ENCODE data around the gene CYP4Z1. TPM values are rescaled to one million over a fixed set of nuclear protein-coding genes. Genes with fewer than 3 reads are reported as not detected.
"Not testable (repeated sequence)": the region's sequence is repeated elsewhere in the genome, so short reads cannot be mapped to it uniquely, and the experiment has no call there.

CYP4Z1 gene, protein sequence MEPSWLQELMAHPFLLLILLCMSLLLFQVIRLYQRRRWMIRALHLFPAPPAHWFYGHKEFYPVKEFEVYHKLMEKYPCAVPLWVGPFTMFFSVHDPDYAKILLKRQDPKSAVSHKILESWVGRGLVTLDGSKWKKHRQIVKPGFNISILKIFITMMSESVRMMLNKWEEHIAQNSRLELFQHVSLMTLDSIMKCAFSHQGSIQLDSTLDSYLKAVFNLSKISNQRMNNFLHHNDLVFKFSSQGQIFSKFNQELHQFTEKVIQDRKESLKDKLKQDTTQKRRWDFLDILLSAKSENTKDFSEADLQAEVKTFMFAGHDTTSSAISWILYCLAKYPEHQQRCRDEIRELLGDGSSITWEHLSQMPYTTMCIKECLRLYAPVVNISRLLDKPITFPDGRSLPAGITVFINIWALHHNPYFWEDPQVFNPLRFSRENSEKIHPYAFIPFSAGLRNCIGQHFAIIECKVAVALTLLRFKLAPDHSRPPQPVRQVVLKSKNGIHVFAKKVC
- total RNA-seq (0.53 TPM), polyA plus RNA-seq (0.25 TPM)

DNA sequence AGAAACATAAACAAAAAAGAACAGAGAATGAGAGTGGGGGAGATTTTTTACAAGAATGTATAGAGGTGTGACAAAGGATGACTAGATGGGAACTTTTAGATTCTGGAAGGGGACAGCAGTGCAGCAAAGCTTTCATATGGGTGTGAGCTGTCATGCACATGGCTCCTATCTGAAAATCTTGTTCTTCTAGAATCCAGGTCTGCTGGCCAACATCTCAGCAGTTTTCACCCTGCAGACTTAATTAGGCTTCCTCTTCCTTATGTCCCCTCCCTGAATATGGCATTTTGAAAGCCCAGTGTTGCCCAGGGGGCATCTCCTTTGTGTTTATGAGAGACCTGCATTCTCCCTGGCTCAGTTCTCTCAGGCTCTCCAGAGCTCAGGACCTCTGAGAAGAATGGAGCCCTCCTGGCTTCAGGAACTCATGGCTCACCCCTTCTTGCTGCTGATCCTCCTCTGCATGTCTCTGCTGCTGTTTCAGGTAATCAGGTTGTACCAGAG lies at the start of gene CYP4Z1:
TSS of gene CYP4Z1 (plus strand) at position 135 of the 498 bp plus-strand sequence. CDS start at position 395, 260 bp downstream.
- Histone ChIP-seq H3K36me3 (ENCODE audit: insufficient read depth) (no peaks in the 10 kb centered on the region), H3K4me1 (ENCODE audit: insufficient read depth) (no peaks in the 10 kb centered on the region), H3K27ac (ENCODE audit: low read depth) (no peak within 1 kb of the TSS), H3K4me3 (ENCODE audit: low read depth, low read length) (no peak within 1 kb of the TSS)
- DNase-seq (ENCODE audit: extremely low spot score), result no peak

DNA sequence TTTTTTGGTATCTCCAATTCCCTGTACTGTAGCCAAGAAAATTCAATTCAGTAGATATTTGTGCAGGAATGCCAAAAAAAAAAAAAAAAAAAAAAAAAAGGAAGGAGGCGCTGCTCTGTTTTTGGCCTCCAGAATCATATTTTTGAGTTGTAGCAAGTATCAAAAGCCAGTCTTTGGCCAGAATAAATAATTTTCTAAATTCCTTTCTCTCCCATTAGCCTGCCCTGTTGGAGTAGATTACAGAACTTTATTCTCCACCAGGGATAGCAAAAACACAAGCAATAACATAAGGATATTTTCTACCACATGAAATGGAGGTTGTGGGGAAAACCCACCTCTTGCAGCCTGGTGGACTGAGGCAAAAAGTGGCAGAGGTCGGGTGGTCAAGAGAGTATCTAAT lies 46.0 kb upstream of the CYP4Z1 start:
- H3K4me3 ChIP-seq (ENCODE audit: low read depth, low read length), result no peak overlapping the region
- no peaks in the 10 kb centered on the region for H3K36me3 ChIP-seq (ENCODE audit: insufficient read depth)
- 71% methylated on average over 2 of the region's 2 CpGs for WGBS
- H3K4me1 ChIP-seq (ENCODE audit: insufficient read depth), result no peaks in the 10 kb centered on the region
- no peak for DNase-seq (ENCODE audit: extremely low spot score)
- H3K27ac ChIP-seq (ENCODE audit: low read depth), result no peak overlapping the region

DNA sequence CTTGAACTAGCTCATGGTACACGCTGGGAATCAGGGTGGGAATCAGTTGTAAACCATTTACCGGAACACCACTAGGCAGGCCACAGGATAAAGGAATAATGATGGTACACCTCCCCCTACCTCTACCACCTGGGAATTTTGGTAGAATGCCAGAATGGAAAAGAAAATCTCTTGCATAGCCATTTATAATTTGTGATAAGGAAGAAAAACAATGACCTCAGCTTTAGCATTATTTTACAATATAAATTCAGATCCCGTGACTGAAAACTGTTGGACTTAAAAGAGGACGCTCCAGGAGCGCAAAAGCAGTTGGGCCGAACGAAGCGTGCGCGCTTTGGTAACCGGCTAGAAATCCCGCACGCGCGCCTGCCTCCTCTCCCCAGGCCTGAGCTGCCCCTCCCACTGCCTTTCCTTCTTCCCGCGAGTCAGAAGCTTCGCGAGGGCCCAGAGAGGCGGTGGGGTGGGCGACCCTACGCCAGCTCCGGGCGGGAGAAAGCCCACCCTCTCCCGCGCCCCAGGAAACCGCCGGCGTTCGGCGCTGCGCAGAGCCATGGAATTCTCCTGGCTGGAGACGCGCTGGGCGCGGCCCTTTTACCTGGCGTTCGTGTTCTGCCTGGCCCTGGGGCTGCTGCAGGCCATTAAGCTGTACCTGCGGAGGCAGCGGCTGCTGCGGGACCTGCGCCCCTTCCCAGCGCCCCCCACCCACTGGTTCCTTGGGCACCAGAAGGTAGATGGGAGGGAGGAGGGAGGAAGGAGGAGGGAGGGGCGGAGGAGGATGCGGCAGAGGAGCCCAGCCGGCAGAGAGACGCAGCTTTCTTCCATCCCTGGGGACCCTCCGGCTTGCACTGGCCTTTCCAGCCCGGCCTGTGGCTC lies 43.5 kb upstream of the CYP4Z1 start, which contains the start of gene CYP4X1:
TSS of gene CYP4X1 (plus strand) at position 402 of the 873 bp plus-strand sequence. CDS start at position 551, 149 bp downstream.
- Histone ChIP-seq H3K4me3 (ENCODE audit: low read depth, low read length) (peak within 1 kb of the TSS; percentile 30), H3K36me3 (ENCODE audit: insufficient read depth) (no peaks in the 10 kb centered on the region), H3K4me1 (ENCODE audit: insufficient read depth) (no peaks in the 10 kb centered on the region), H3K27ac (ENCODE audit: low read depth) (no peak within 1 kb of the TSS)
- 2% methylated on average over 49 of the region's 49 CpGs for WGBS
- no peak for DNase-seq (ENCODE audit: extremely low spot score)

DNA sequence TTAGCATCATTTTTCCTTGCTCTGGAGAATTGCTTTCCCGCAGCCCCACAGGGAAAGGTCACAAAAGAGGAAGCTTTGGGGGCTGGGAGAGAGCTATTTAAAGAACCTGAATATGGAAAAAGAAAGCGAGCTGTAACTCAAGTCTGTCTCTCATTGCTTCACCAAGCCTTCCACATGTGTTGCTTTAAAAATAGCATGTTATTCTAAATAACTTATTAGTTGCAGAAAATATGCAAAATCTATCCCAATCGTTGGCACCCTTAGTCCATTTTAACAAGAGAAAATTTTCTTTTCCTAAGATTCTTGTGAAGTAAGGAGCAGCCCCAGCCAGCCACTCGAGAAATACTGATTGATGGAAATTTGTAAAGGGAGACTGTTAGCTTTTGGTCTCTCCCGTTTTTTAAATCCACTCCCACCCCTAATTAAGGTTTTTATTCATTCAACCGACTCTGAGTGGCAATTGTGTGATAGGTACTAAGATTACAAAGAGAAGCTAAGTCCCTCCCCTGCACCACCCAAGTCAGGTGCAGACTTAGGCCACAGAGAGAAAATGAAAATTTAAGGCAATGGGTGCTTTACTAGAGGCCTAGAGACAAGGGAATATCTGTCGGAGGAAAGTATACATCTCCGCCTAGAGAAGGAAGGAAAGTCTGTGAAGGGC lies 42.8 kb upstream of the CYP4Z1 start:
- DNase-seq (ENCODE audit: extremely low spot score), result no peak

DNA sequence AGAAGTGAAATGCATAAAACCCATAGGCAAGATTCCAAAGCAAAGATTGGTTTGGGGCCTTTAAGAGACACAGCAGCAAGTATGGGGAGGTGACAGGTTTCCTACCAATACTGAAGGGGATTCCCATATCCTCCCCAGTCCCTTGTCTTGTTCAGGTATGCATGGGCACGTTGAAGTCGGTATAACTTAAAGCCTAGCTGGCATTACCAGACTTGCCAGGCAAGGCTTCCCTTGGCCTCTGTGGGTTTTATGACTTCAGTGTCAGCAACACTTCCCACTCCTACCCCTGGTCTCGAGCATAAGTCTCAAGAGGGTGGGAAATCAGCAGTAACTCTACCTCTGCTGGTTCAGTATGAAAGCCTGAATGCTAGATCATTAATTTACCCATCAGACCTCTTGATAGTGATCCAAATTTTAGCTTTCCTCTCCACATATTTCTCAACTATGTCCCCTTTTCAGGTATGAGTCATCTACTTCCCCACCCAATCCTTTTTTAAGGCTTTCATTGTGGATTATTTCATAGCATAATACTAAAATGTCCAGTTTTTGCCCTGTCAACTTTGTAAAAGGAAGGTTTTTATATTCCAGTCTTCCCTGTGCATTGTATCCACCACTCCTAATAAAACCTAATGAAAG lies 36.7 kb upstream of the CYP4Z1 start:
- H3K4me1 ChIP-seq (ENCODE audit: insufficient read depth), result no peaks in the 10 kb centered on the region
- H3K4me3 ChIP-seq (ENCODE audit: low read depth, low read length), result no peak overlapping the region
- H3K36me3 ChIP-seq (ENCODE audit: insufficient read depth), result no peaks in the 10 kb centered on the region
- H3K27ac ChIP-seq (ENCODE audit: low read depth), result no peak overlapping the region
- no peak for DNase-seq (ENCODE audit: extremely low spot score)
- 56% methylated on average over 3 of the region's 3 CpGs for WGBS

More for the DNA sequence above, 42.8 kb upstream of the CYP4Z1 start:
- WGBS, result 26% methylated on average over 8 of the region's 8 CpGs
- no peaks in the 10 kb centered on the region for H3K4me1 ChIP-seq (ENCODE audit: insufficient read depth)
- H3K27ac ChIP-seq (ENCODE audit: low read depth), result no peak overlapping the region
- peak overlapping the region; percentile 30 for H3K4me3 ChIP-seq (ENCODE audit: low read depth, low read length)
- no peaks in the 10 kb centered on the region for H3K36me3 ChIP-seq (ENCODE audit: insufficient read depth)

DNA sequence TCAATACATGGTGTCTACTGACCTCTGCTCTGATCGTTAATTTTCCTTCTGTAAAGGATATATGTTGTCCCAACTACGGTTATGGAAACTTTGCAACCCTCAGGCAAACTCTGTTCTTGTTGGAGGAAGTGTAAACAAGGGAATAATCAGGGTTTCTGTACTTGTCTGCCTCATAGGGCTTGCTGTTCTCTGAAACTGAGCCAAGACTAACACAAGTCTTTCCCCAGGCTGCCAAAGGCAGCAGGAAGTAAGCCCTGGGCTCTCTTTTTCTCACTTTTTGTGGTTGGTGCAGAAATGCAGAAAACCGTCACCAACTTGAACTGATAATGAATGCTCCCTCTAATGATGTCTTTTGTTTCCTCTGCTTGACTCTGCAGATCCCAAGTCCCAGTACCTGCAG lies 36.0 kb upstream of the CYP4Z1 start:
- Histone ChIP-seq H3K36me3 (ENCODE audit: insufficient read depth) (no peaks in the 10 kb centered on the region), H3K4me3 (ENCODE audit: low read depth, low read length) (no peak overlapping the region), H3K4me1 (ENCODE audit: insufficient read depth) (no peaks in the 10 kb centered on the region), H3K27ac (ENCODE audit: low read depth) (no peak overlapping the region)
- WGBS, result 30% methylated on average over 3 of the region's 3 CpGs
- no peak for DNase-seq (ENCODE audit: extremely low spot score)

DNA sequence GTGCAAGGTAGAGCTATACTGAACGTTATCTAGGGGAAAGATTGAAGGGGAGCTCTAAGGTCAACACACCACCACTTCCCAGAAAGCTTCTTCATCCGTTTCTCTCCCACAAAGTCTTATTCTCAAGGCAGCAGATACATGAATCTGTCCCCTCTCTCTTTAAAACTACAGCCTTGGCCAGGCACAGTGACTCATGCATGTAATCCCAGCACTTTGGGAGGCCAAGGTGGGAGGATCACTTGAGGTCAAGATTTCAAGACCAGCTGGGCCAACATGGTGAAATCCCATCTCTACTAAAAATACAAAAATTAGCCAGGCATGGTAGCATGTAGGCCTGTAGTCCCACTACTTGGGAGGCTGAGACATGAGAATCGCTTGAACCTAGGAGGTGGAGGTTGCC lies 35.4 kb upstream of the CYP4Z1 start:
- Histone ChIP-seq H3K36me3 (ENCODE audit: insufficient read depth) (no peaks in the 10 kb centered on the region), H3K27ac (ENCODE audit: low read depth) (no peak overlapping the region), H3K4me3 (ENCODE audit: low read depth, low read length) (no peak overlapping the region), H3K4me1 (ENCODE audit: insufficient read depth) (no peaks in the 10 kb centered on the region)
- 64% methylated on average over 3 of the region's 3 CpGs for WGBS
- no peak for DNase-seq (ENCODE audit: extremely low spot score)

DNA sequence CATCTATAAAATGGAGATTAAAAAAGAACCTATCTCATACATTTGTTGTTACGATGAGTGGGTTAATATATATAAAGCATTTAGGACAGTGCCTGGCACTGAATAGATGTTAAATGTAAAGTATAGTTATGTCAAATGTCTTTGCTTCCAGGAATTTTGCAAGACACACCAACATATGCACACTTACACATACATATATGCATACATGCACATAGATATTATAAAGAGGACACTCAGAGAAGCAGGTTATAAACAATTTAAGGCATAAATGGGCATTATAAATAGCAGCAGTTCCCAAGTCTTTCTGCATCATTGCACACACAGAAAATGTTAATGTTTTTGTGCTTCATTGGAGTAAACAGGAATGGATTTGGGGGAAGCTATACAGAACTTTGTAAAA lies 30.3 kb upstream of the CYP4Z1 start:
- Histone ChIP-seq H3K4me1 (ENCODE audit: insufficient read depth) (no peaks in the 10 kb centered on the region), H3K27ac (ENCODE audit: low read depth) (no peak overlapping the region), H3K4me3 (ENCODE audit: low read depth, low read length) (no peak overlapping the region), H3K36me3 (ENCODE audit: insufficient read depth) (no peaks in the 10 kb centered on the region)
- 80% methylated on average over 1 of the region's 1 CpG for WGBS
- DNase-seq (ENCODE audit: extremely low spot score), result no peak

DNA sequence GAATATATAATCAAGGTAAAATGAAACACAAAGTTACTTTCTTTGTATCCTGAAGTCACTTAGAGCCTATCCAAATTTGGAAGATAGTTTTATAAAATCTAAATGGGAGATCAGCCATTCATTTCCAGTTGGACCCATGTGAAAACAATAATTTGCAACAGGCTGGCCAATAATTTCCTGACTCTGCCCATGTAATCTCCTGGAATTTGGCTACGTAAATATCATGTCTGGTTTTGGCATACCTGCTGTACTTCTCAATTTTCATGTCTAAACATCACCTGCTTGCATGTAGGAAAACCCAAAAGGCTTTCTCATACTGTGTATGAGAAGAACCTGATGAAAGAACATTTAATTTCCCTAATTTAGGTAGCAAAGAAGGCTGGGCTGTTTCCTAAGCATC lies 7.7 kb upstream of the CYP4Z1 start:
- WGBS, result 61% methylated on average over 1 of the region's 1 CpG
- DNase-seq (ENCODE audit: extremely low spot score), result no peak
- Histone ChIP-seq H3K36me3 (ENCODE audit: insufficient read depth) (no peaks in the 10 kb centered on the region), H3K4me3 (ENCODE audit: low read depth, low read length) (no peak overlapping the region), H3K27ac (ENCODE audit: low read depth) (no peak overlapping the region), H3K4me1 (ENCODE audit: insufficient read depth) (no peaks in the 10 kb centered on the region)

DNA sequence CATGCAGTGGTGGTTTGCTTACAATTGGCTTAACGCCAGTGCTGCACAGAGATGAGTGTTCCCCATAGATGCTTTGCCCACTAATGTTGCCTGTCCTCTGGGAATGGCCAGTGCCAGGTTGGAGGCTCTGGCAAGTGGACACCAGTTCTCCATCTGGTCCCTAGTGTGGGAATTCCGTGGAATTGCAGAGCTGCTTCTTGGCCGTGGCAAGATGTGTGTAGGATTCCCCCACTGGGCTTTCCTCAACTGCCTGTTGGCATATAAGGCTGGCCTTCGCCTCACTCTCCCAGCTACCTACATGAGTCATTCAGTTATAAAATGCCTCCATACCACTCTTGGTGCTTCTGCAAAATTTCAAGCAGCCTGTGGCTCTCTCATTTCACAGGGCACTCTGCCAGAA lies 2.0 kb downstream of the CYP4Z1 start:
- not testable (repeated sequence) for H3K27ac ChIP-seq (ENCODE audit: low read depth); H3K36me3 ChIP-seq (ENCODE audit: insufficient read depth); DNase-seq (ENCODE audit: extremely low spot score); H3K4me3 ChIP-seq (ENCODE audit: low read depth, low read length); H3K4me1 ChIP-seq (ENCODE audit: insufficient read depth)
- 61% methylated on average over 4 of the region's 4 CpGs for WGBS

DNA sequence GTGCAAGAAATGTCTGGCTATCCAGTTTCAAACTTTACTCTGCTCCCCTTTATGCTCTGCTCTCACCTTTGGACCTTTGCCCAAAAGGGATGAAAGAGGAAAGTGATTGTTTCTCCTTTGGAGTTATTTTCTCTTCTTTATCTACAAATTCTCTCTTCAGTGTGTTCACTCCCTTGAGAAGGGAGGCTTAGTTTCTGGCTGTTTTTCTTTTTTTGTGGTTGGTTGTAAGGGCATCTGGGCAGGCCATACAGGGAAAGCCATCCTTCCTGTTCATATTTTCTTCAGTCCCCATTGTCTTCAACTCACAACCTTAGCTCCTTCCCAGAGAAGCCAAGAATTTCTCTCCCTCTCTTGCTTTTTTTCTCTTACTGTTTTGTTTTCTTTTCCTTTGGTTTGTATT lies 2.5 kb downstream of the CYP4Z1 start:
- not testable (repeated sequence) for H3K27ac ChIP-seq (ENCODE audit: low read depth); H3K4me3 ChIP-seq (ENCODE audit: low read depth, low read length); H3K36me3 ChIP-seq (ENCODE audit: insufficient read depth); H3K4me1 ChIP-seq (ENCODE audit: insufficient read depth); DNase-seq (ENCODE audit: extremely low spot score)

DNA sequence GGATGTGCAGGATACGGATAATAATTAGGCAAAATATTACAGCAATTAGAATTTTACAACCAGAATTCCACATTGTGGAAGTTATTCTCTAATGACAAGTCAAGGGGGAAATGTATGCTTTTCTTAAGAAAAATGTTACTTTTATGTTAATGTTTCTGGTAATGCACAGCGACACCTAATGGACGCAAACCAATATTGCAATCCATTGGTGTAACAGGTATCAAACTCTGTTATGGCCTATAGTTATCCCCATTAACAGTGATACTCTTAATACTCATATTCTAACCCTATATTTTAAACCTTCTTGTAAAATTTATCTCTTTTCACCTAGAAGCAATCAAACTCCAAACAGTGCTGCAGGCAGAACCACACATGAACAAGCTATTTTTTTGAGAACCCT lies 22.3 kb downstream of the CYP4Z1 start:
- H3K27ac ChIP-seq (ENCODE audit: low read depth); H3K4me1 ChIP-seq (ENCODE audit: insufficient read depth); H3K4me3 ChIP-seq (ENCODE audit: low read depth, low read length); H3K36me3 ChIP-seq (ENCODE audit: insufficient read depth): not testable (repeated sequence)
- 5% methylated on average over 3 of the region's 3 CpGs for WGBS
- peak; percentile 1 for DNase-seq (ENCODE audit: extremely low spot score)

DNA sequence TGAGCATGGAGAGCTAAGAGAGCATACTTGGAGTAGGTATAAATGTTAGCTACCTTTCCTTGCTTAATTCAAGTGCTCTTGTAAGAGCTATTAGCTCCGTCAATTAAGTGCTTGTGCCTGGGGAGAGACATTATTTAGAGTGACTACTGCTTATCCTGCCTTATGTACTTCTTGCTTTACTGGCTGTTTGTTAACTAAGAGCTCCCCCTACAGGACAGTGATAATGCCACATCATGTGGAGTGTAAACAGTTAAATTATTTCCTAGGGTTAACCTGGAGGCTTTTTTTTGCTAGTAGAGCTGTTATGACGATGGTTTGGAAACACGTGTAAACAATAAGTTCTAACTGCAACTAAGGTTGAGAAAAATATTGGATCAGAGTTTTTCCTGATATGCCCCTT lies 24.4 kb downstream of the CYP4Z1 start:
- H3K27ac ChIP-seq (ENCODE audit: low read depth); DNase-seq (ENCODE audit: extremely low spot score); H3K4me3 ChIP-seq (ENCODE audit: low read depth, low read length); H3K4me1 ChIP-seq (ENCODE audit: insufficient read depth); H3K36me3 ChIP-seq (ENCODE audit: insufficient read depth): not testable (repeated sequence)
- 21% methylated on average over 3 of the region's 3 CpGs for WGBS

Data from urinary bladder (tissue), 4 donors.